Fibroblast of peridontal ligament (primary cell): Measurements from ENCODE around the gene WBP4.
A peak's percentile ranks its signal among the peaks of the same experiment; 100 is the strongest.
"Not testable (repeated sequence)": the region's sequence is repeated elsewhere in the genome, so short reads cannot be mapped to it uniquely, and the experiment has no call there.

Experiments used
- DNase-seq: peaks from one replicate; pipeline ENCODE4 v3.0.0-alpha.2; 2010; ENCODE audit errors: extremely low read depth

The WBP4 gene

GRCh38 chr13:41061075-41061913 is at the start of gene WBP4:
WBP4 (plus strand) TSS chr13:41061509; CDS start chr13:41061674, 165 bp downstream.
- DNase-seq = peak; percentile 95

- no peak for DNase-seq
These were observed 48.8 kb upstream of the WBP4 start for GRCh38 chr13:41012536-41012935.

- no peak for DNase-seq
These were observed 47.5 kb upstream of the WBP4 start for GRCh38 chr13:41013835-41014234.

DNA sequence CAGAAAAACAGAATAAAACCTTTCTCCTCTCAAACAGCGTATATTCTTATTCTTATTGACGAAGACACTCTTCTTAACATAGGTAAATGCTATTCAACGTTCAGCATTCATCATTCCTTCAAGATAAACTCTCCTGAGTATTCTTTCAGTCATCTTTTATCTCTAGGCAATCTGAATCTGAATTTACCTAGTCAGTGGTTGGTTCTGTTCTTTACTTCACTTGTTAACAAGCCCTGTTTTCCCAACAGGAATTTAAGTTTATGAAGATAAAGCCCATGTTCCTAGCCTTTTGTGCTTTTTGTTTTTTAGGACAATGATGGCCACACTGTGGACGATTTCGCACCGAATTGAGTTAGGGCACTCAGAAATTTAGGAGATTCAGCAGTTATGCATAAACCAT is 45.4 kb upstream of the WBP4 start:
- DNase-seq = no peak

GRCh38 chr13:41017159-41017558 is 44.1 kb upstream of the WBP4 start:
- DNase-seq = no peak

GRCh38 chr13:41017817-41018601 is 43.3 kb upstream of the WBP4 start:
- DNase-seq = peak; percentile 37

GRCh38 chr13:41018602-41018948 is 42.7 kb upstream of the WBP4 start:
- no peak for DNase-seq

DNA sequence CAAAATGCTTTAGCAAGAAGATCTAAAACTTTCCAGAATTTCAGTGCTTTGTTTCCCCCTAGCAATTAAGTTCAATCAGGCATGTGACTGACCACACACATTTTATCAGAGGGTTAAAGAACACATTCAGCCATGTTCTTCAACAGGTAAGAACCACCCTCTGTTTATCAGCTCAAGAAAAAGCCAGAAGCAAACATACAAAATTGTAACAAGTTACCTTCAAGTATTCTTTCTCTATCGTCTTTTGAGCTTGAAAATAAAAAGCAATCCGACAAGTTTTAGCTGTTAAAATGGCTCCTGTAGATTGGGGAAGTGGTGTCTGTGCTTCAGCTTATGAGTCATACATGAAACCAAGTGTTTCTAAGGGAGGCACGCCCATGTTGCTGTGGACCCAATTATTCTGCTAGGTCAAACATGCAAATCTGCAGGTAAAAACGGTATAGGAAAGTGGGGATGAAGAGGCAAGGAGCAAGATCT is 42.3 kb upstream of the WBP4 start, which contains the start of gene ELF1:
TSS of gene ELF1 (minus strand) at position 306 of the 477 bp plus-strand sequence. CDS start 37,262 bp downstream, outside the sequence.
- DNase-seq = peak; percentile 79

- peak; percentile 9 for DNase-seq
These were observed 41.5 kb upstream of the WBP4 start for GRCh38 chr13:41019578-41020347.

DNA sequence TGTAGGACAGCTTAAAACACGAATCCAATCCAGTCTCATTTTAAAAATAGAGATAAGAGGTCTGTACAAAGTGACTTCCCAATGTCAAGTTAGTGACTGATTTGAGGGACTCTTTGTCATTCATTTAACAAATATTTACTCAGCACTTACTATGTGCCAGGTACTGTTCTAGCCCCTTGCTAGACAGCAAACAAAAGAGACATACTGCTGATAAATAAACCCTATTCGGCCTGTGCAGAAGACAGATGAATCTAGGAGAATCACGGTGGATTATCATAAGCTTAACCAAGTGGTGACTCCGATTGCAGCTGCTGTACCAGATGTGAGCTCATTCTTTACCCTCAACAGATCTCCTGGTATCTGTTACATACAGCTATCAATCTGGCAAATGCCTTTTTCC is 35.8 kb upstream of the WBP4 start:
- no peak for DNase-seq

GRCh38 chr13:41026788-41027187 is 34.5 kb upstream of the WBP4 start:
- no peak for DNase-seq

DNA sequence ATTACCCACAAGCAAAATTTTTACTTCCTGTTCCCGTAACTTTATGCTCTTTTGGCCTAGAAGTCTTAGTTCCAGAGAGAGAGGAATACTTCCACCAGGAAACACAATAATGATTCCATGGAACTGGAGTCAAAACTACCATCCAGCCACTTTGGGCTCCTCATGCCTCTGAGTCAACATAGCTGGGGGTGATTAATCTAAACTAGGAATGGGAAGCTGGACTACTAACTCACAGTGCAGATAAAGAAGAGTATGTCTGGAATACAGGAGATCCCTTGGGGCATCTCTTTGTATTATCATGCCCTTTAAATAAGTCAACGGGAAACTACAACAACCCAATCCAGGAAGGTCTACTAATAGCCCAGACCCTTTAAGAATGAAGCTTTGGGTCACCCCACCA is 33.3 kb upstream of the WBP4 start:
- DNase-seq = peak; percentile 12

GRCh38 chr13:41029629-41030028 is 31.7 kb upstream of the WBP4 start:
- DNase-seq = no peak

GRCh38 chr13:41032691-41033376 is 28.5 kb upstream of the WBP4 start:
- DNase-seq = no peak

- no peak for DNase-seq
These were observed 26.9 kb upstream of the WBP4 start for GRCh38 chr13:41034382-41034781.

- no peak for DNase-seq
These were observed 26.4 kb upstream of the WBP4 start for GRCh38 chr13:41034881-41035280.

DNA sequence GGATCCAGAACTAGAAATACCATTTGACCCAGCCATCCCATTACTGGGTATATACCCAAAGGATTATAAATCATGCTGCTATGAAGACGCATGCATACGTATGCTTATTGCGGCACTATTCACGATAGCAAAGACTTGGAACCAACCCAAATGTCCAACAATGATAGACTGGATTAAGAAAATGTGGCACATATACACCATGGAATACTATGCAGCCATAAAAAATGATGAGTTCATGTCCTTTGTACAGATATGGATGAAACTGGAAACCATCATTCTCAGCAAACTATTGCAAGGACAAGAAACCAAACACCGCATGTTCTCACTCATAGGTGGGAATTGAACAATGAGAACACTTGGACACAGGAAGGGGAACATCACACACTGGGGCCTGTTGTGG is 24.8 kb upstream of the WBP4 start:
- not testable (repeated sequence) for DNase-seq

DNA sequence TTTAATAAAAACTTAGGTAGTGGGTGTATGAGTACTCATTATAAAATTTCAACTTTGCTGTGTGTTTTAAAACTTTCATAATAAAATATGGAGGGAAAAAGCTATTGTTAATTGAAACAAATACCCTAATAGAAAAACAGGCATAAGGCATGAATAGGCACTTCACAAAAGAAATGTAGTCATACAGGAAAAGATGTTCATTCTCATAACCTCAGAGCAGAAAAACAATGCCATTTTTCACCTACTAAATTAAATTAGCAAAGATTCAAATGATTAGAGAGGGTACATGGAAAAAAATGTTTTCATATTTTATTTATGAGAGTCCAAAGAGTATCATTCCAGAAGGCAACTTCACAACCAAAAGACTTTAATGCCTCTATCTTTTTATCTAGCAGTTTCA is 21.6 kb upstream of the WBP4 start:
- no peak for DNase-seq

- DNase-seq = no peak
These were observed 20.6 kb upstream of the WBP4 start for GRCh38 chr13:41040584-41041334.

DNA sequence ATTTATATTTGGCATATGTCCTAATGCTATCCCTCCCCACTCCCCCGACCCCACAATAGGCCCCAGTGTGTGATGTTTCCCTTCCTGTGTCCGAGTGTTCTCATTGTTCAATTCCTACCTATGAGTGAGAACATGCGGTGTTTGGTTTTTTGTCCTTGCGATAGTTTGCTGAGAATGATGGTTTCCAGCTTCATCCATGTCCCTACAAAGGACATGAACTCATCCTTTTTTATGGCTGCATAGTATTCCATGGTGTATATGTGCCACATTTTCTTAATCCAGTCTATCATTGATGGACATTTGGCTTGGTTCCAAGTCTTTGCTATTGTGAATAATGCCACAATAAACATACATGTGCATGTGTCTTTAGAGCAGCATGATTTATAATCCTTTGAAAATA is 18.9 kb upstream of the WBP4 start:
- DNase-seq = not testable (repeated sequence)

DNA sequence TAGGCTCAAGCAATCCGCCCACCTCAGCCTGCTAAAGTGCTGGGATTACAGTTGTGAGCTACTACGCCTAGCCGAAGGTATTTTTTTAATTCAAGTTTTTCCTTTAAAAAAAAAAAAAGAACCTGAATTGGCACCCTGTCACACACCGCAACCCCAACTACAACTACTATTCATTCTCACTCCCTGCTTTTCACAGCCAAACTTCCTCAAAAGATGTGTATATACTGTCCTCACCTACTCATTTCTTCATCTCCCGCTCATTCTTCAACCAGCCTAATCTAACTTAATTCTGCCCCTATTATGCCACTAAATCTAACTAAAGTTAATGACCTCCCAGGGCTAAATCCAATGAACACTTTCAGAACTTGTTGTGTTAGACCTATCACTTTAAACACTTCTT is 12.7 kb upstream of the WBP4 start:
- no peak for DNase-seq
